GM18907 (cell line): ENCODE results near the gene FSCN2.

Experiments used
- ATAC-seq: cut with Tn5 transposase; IDR thresholded peaks from one replicate; pipeline ENCODE4 v1.9.1; 2021; ENCODE audit warnings: mild to moderate bottlenecking, moderate library complexity; ENCODE audit not compliant: unreplicated experiment

FSCN2 gene, protein sequence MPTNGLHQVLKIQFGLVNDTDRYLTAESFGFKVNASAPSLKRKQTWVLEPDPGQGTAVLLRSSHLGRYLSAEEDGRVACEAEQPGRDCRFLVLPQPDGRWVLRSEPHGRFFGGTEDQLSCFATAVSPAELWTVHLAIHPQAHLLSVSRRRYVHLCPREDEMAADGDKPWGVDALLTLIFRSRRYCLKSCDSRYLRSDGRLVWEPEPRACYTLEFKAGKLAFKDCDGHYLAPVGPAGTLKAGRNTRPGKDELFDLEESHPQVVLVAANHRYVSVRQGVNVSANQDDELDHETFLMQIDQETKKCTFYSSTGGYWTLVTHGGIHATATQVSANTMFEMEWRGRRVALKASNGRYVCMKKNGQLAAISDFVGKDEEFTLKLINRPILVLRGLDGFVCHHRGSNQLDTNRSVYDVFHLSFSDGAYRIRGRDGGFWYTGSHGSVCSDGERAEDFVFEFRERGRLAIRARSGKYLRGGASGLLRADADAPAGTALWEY

DNA sequence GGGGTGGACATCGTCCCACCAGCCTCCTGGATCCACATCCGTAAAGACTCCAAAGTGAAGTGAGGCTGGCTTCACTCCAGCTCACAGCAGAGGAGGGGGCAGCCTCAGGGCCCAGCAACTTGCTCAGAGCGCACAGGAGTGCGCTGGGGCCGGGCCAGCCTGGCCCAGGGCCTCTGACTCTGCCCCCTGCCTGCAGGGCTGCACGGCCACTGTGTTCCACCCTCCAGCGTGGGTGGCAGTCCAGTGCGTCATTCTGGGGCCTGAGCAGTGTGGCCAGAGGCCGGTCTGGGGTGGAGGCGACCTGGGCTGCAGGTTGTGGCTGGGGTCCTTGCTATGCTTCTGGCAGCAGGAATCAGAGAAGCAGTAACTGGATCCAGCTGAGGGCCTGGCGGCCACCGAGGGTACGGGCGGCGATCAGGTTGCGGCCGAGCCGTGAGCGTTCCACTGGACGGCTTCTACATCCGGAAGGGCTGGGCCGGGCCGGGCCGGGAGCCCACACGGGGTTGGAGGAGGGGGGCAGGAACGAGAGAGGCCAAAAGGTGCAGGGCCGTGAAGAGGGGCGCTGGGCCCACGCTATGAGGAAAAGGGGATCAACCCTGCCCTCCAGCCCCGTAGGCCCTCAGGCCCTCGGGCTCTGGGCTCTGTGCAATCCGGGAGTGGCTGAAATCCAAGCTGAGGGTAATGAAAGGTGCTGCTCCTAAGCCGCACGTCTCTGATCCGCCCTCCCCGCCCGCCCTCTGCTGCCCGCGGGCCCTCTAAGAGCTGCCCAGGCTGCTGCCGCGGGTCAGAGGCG lies at the start of gene FSCN2:
TSS of gene FSCN2 (plus strand) at position 787 of the 793 bp plus-strand sequence. CDS start 155 bp downstream, outside the sequence.
- no peak for ATAC-seq

DNA sequence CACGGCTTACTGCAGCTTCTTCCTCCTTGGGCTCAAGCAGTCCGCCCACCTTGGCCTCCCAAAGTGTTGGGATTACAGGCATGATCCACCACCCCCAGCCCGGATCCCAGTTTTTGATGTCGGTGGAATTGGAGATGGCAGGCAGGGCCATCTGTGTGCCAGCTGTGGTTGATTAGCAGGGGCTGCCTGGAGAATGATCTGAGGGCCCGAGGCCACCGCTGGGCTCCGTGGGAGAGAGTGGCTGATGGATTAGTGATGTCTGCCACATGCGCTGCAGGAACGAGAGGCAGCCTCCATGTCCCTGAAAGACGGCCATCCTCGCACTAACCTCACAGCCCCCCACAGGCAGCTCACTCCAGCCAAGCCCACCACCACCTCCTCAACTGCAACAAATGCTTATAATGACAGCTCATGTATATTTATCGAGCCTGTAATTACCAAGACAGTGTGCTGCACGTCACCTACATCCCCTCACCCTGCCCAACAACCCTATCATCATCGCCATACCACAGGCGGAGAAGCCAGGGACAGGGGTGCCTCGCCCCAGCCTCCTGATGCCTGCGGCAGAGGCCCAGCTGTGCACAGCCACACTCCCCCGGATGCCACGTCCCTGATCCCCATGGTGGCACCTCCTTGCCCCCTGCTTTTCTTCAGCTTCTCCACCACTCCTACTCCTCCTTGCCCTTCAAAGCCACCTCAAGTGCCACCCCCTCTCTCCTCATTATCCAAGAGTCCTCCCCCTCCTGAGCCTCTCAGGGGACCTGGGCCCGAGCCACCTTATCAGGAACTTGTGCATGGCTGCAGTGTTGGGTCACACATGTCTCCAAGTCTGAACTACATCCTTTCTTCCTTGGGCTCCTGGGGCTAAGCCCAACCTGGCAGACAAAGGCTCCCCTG lies 48.8 kb upstream of the FSCN2 start:
- ATAC-seq: no peak

DNA sequence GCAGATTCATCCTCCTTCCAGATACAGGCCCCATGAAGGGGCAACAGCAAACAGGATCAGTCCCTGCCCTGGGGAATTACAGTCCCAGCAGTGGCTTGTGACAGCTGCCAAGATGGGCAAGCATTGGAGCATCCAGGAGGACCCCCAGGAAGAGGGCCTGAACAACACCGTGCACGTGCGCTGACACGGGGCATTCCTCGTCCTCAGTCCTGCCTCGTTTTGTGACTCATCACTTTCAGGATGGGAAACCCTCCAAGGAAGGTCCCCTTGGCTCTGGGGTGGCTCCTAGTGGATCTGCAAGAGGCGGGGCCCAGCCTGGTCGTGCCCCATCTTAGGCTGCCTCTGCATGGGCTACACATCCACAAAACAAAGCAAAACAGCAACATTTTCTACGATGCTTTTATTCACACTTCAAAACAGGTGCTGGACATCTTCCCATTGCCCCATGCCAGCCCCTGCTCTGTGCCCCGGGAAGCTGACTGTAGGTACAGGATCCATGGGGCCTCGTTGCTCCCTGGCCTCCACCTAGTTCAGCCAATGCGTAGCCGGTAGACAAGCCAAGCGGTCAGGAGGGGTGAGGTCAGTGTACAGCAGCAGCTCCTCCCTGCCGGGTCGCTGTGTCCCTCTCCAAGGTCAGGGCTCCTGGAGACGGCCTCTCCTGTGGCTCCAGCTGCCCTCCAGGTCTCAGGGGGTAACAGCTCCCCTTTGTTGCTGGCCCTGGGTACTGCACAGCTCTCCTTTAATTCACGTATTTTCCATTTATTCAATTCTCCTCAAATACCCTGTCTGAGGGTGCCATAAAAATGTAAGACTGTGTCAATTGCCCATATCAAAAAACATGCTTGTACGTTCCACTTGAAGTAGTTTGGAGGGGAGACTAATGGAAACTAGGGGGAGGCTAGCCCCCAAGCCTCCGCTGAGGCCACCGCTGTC lies 47.8 kb upstream of the FSCN2 start:
- ATAC-seq: no peak

DNA sequence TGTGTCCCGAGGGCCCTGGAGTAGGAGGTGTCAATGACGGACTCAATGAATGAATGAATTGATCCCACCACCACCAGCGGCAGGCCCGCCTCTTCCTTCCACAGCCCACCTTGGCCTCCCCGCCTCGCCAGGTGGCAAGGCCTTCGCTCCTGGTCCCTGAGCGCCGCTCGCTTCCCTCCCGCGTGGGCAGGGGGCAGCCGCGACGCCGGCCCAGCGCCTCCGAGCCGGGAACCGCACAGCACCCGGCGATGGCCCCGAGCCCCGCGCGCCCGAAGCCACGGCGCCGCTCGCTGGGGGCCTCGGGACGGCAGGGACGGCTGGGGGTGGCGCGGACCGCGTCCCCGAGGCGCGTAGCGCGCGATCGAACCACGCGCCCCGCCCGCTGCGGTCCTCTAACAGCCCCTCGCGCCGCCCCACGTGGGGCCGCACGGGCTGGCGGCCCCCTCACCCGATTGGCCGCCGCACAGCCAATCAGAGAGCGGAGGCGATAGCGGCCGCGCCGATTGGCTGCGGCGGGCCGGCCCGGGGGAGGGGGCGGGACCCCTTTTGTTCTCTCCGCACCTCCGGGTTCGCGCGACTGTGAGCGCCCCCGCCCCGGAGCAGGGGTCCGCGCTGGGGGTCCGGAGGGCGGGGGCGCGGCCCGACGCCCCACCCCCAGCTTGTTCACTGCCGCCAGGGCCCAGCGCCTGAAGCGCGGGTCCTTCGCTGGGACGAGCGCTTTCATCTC lies 46.9 kb upstream of the FSCN2 start:
- no peak for ATAC-seq

DNA sequence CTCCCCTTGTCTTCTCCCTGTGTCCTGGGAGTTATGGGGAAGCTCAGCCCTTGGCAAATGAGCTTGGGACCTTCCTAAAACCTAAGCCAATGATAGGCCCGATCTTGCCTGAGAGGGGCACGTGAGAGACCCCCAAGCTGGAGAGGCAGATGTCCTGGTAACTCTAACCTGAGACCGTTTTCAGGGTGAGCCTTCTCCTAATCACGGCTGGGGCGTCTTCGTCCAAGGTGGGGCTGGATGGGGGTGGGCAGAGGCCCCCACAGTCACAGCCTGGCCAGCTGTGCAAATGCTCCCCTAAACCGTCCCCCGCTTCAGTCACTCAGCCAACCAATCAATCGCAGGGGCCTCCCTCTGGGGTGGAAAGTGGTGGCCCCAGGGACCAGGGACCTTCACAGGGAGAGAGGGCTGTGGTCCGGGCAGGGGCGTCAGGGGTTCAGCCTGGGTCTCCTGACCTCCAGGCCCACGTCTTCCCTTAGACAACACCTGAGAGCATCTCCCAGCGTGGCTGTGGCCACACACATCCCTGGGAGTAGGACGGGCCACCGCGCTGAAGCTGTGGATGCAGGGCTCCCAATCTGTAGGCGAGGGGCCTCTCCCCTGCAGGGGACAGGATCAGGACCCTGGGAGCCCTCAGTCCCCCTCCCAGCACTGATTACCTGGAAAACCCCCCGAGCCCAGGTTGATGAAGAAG lies 46.2 kb upstream of the FSCN2 start:
- no peak for ATAC-seq

DNA sequence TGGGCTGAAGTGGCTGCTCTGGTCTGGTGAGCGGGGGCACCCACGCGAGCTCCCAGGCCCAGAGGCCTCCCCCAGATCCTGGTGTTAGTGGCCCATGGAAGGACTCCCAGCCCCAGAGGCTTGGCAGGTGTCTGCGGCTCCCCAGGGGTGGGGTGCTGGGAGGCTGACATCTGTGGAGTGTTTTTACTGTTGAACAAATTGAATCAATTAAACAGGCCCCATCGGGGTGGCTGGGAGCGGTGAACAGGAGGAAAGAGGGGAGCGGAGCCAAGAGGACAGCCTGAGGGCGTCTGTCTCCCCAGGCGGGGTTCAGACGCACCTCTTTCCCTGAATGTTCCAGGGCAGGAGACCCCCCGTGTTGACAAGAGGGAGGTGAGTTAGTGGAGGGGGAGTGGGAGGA lies 45.5 kb upstream of the FSCN2 start:
- ATAC-seq: no peak

DNA sequence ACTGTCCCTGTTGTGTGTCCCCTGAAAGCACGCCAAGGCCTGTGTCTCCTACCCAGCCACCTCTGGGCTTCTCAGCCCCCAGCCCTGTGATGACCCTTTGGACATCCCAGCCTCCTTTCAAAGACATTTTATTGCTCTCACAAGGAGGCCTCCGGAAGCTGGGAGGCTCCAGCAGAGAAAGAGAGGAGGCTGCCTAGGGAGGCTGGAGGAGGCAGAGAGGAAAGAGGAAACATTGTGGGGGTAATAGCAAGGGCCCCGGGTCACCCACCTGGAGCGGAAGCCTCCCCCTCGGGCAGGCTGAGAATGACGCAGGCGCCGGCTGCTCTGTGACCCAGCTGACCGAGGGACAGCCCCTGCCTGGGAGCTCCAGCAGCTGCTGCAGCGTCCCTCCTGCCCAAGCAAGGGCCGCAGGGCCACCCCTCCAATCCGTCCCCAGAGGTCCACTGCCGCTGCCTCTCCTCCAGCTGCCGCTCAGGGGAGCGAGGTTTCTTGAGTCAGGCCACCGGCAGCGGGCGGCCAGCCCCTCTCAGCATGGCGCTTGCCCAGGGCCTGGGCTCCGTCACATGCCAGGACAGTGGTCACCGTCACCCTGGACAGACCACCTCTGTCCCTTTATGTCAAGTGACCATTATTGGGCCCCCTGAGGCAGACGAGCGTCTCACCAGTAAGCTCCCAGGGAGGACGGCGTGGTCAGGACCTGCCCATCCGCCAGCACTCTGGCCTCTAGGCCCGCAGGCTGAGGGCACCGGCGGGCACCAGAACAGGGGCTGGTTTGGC lies 44.9 kb upstream of the FSCN2 start:
- peak; percentile 4 for ATAC-seq

DNA sequence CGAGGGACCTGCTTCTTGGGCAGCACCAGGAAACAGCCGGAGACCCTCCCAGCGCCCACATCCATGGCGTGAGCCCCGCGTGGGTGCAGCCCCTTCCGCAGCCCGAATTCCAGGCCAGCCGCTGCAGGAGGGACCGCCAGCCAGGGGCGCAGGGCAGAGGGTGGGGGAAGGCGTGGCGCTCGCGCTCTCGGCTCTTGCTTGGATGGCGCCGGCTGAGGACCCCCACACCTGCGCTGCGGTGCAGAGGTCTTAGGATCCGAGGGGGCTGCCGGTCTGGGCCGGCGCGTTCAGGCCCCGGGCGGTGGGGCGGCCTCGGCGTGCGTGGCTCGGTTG lies 44.3 kb upstream of the FSCN2 start:
- ATAC-seq: peak; percentile 6

DNA sequence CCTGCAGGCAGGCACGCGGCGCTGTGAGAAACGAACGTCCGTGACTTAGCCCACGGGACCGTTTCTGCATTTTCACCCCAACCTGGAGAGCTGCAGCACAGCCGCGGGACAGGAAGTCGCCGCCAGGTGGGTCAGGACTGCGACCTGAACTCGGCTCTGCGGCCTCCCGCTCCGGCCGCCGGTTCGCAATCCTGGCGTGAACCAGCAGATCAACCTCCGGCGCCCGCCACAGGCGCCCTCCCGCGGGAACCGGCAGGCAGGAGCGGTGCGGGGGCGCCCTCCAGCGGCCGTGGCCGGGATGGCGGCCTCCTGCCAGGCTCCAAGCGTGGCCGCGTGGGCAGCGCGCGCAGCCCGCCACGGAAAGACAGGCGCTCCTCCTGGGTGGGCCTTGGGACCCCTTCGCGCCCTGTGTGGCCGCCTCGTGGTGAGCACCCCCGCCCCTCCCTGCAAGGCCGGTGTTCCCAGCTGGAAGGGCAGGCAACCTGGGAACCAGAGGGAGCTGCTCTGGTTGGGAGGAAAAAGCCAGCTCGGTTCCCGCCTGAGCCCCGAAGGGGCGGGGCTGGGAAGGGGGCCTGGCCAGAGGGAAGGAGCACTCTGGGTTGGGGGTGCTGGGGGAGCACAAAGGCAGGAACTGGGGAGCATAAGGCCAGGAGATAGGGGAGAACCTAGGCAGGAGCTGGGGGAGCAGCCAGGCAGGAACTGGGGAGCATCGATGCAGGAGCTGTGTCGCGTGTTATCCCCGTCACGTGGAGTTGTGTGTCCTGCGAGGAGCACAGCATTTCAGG lies 43.8 kb upstream of the FSCN2 start:
- ATAC-seq: peak; percentile 71

DNA sequence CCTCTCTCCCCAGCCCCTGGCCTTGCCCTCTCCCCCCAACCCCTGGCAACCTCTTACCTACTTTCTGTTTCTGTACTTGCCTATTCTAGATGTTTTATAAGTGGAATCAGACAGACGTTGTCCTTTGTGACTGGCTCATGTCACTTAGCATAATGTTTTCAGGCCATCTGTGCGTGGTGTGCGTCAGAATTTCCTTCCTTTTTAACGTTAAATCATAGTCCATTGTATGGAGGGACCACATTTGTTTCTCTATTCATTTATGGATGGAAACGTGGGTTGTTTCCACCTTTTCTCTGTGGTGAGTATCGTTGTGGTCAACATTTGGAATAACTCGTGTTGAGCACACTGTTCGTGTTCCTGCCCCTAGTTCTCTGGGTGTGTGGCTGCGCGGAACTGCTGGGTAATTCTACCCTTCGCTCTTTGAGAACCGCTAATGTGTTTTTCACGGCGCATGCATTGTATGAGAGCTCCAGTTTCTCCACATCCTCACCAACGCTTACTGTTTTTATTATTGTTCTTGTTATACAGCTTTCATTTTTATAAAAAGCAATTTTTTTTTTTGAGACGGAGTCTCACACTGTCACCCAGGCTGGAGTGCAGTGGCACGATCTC lies 41.9 kb upstream of the FSCN2 start:
- no peak for ATAC-seq

DNA sequence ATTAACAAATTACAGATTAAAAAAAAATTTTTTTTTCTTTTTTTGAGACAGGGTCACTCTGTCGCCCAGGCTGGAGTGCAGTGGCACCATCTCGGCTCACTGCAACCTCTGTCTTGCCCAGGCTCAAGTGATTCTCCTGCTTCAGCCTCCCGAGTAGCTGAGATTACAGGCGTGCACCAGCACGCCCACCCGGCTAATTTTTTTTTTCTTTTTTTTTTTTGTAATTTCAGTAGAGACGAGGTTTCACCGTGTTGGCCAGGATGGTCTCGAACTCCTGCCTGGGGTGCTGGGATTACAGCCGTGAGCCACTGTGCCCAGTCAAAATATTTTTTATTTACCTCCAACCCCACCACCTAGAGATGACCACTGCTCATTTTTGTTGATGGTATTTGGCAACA lies 41.1 kb upstream of the FSCN2 start:
- ATAC-seq: no peak

DNA sequence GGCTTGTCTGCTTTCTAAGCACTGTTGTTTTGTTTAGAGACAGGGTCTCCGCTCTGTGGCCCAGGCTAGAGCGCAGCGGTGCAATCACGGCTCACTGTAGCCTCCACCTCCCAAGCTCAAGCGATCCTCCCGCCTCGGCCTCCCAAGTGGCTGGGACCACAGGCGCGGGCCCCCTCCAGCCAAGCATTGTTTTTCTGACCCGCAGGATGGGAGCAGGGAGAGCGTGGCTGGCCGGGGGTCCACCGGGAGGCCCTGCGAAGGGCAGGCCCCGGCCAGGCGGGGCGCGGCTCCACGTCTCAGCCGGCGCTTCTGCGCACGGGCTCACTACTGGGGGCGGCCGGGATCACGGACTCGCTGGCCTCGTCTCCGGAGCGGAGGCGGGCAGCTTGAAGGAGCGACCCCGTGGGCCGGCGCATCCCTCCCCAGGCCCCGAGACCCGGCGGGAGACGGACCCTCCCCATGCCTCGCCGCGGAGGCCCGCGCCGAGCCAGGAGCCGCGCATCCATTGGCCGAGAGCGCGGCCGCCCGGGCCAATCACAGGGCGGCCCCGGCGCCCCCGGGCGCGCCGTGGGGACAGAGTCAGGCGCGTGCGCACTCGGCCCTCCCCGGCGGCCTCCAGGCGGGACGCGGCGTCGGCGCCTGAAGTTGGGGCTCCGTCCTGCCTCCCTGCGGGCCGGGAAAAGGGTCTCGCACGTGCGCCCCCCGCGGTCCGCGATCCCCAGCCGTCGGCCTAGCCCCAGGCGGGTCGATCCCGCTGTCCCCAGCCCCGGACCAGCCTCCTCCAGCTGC lies 40.5 kb upstream of the FSCN2 start:
- no peak for ATAC-seq

DNA sequence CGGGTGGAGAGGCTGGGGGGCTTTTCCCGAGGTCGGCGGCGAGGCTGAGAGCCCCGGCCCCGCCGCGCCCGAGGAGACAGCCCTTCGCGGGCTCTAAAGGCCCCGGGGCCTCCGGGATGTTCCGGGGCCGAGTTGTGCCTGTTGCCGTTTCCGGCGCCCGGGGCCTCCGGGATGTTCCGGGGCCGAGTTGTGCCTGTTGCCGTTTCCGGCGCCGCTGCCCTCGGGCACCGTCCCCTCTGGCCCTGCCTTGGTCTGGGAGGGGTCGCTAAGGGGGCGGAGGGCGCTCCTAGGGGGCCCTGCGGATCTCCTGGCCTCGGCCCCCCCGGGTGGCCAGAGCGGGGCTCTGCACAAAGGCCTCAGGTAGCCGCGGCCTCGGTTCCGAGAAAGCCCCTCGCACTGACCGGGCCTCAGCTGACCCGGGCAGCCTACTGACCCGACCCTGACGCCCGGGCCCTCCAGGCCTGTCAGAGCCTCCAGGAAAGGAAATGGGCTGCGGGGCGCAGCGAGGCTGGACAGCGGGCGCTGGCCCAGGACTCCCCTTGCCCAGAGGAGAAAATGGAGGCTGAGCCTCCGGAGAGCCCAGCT lies 39.8 kb upstream of the FSCN2 start:
- no peak for ATAC-seq

DNA sequence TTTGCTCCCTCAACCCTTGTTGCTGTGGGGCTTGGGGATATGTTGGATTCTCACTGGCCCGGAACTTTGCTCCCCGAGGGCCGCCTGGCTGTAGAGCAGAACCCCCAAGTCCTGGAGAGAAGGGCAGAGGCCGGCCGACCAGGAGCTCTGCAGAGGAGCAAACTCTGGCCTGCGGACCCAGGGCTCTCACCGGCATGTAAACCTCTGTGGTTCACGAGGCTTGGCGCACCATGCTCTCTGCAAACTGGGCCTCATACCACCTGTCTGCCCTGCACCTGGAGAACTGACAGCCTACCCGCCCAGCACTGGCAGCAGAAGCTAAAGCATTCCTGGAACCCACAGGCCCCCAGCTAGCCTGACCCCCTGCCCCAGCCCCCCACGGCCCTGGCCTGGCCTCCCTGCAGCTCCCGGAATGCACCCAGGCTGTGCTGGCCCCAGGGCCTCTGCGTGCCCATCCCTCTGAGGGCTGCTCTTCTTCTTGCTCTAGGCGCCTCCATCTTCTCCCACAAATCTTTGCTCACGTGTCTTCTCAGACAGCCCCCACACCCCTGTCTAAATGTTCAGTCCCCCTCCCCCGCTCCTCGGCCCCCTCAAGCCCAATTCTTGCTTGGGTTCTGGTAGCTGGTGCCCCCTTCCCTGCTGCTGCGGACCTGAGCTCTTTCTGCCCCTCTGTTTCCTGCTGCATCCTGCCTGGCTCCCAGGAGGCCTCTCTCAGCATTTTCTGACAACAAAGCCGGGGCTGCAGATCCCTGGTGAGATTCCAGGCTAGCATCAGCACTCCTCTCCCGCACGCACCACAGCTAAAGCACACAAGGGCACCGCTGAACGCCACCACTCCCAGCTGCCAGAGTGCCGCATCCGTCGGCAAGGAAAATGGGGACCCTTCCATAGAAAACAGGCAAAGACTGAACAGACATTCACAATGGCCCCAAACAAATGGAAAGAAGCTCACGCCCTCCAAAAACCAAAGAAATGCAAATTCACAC lies 38.9 kb upstream of the FSCN2 start:
- ATAC-seq: no peak
